AG04450 (cell line): ENCODE data around the gene ROBO3. TPM values are rescaled to one million over a fixed set of nuclear protein-coding genes. Genes with fewer than 3 reads are reported as not detected.

Source experiments
- CTCF ChIA-PET: fragments of 300-600, 350-600 bp; formaldehyde crosslinking; extraction: SDS; loops from one replicate; lab custom pipeline; 2022; ENCODE audit warnings: antibody characterized with exemption, inconsistent platforms; lab: Charles Lee
- POLR2A ChIA-PET: fragments of 350-600 bp; formaldehyde crosslinking; extraction: SDS; loops from one replicate; lab custom pipeline; 2021; ENCODE audit warnings: antibody characterized with exemption, inconsistent platforms; lab: Yijun Ruan, JAX
- DNase-seq: peaks from one replicate; pipeline ENCODE4 v3.0.0-alpha.2; 2011; ENCODE audit warnings: low read depth, low spot score
- H3K27ac ChIP-seq: one replicate; pipeline ENCODE4 v1.5.1; 2012; ENCODE audit warnings: low read depth, low read length, control low read depth
- H3K27me3 ChIP-seq: one replicate; pipeline ENCODE4 v1.6.0; 2012; ENCODE audit warnings: low read length; ENCODE audit not compliant: control insufficient read depth, insufficient read depth
- H3K4me3 ChIP-seq: 2 replicates; pipeline ENCODE4 v1.5.1; 2011; ENCODE audit warnings: mild to moderate bottlenecking, low read depth, low read length, control low read depth
- H3K9me3 ChIP-seq: 2 replicates; pipeline ENCODE4 v1.5.1; 2012; ENCODE audit warnings: low read length; ENCODE audit not compliant: control insufficient read depth, insufficient read depth
- CTCF ChIP-seq: IDR thresholded peaks from 2 replicates; pipeline ENCODE4 v1.5.1; 2011; ENCODE audit warnings: low read depth, low read length, control low read depth, inconsistent platforms
- polyA plus RNA-seq: library from polyadenylated mRNA; depleted of rRNA; stranded (reverse); fragments of >200 nt; gene quantifications from 2 replicates; pipeline ENCODE4 v1.2.3, GENCODE V29; 2011

Gene ROBO3
- polyA plus RNA-seq, 1 experiment, result 28.9 TPM

- POLR2A ChIA-PET, result no interaction called here
- H3K4me3 ChIP-seq, result no peak overlapping the region
- no peak overlapping the region for H3K27ac ChIP-seq
- DNase-seq, result no peak
- no peaks in the 10 kb centered on the region; the same call in 1 of the 2 replicates for H3K9me3 ChIP-seq
- no peaks in the 10 kb centered on the region for H3K27me3 ChIP-seq
- CTCF ChIA-PET, result interaction anchor here (1.2 to 2.3 kb wide), 3 partner anchors 12 to 19 kb away, joined by 4 to 8 read pairs (median 7); partner anchors contain the start of gene ROBO4
- no peak for TF ChIP-seq CTCF
Measured at GRCh38 chr11:124878759-124879492, 13.7 kb downstream of the ROBO3 start.

- DNase-seq, result no peak
- POLR2A ChIA-PET, result interaction anchor here (1.3 kb wide), 1 partner anchor 74 kb away, joined by 4 read pairs; the partner anchor contains the start of gene CCDC15
- Histone ChIP-seq H3K27me3 (no peaks in the 10 kb centered on the region), H3K9me3 (no peaks in the 10 kb centered on the region; the same call in 1 of the 2 replicates), H3K4me3 (no peak overlapping the region), H3K27ac (no peak overlapping the region)
- TF ChIP-seq CTCF, result no peak
- CTCF ChIA-PET, result interaction anchor here (1.1 to 2.3 kb wide), 2 partner anchors 13 to 17 kb away, joined by 3 to 8 read pairs; no protein-coding TSS in a partner anchor
Measured at GRCh38 chr11:124879493-124880289, 14.5 kb downstream of the ROBO3 start.

- Histone ChIP-seq H3K27me3 (no peaks in the 10 kb centered on the region), H3K9me3 (no peaks in the 10 kb centered on the region; the same call in 1 of the 2 replicates), H3K4me3 (no peak overlapping the region), H3K27ac (no peak overlapping the region)
- no peak for DNase-seq
- CTCF ChIA-PET, result interaction anchor here (1.1 to 2.3 kb wide), 2 partner anchors 14 to 16 kb away, joined by 3 to 8 read pairs; no protein-coding TSS in a partner anchor
- TF ChIP-seq CTCF, result no peak
- POLR2A ChIA-PET, result interaction anchor here (1.3 kb wide), 1 partner anchor 74 kb away, joined by 4 read pairs; the partner anchor contains the start of gene CCDC15
Measured at GRCh38 chr11:124880290-124880611, 15.0 kb downstream of the ROBO3 start.

GRCh38 chr11:124880958-124881357 is 15.7 kb downstream of the ROBO3 start:
- Histone ChIP-seq H3K27ac (no peak overlapping the region), H3K4me3 (no peak overlapping the region), H3K27me3 (no peaks in the 10 kb centered on the region), H3K9me3 (no peaks in the 10 kb centered on the region; the same call in 1 of the 2 replicates)
- no peak for DNase-seq
- CTCF ChIA-PET, result interaction anchor here (1.1 to 2.3 kb wide), 2 partner anchors 14 to 15 kb away, joined by 3 to 8 read pairs; no protein-coding TSS in a partner anchor
- POLR2A ChIA-PET, result no interaction called here
- TF ChIP-seq CTCF, result no peak
